MM.1S (cell line): ENCODE results near the gene EPYC.

Experiments used
- CTCF ChIP-seq: fragments of 300-600 bp; sonication (generic); IDR thresholded peaks from 2 replicates; pipeline ENCODE4 v1.5.1; 2016; ENCODE audit warnings: antibody characterized with exemption, low read length, mixed read lengths
- EZH2 ChIP-seq: fragments of 300-600 bp; sonication (generic); optimal IDR thresholded peaks from 2 replicates; pipeline ENCODE3; 2017; ENCODE audit warnings: low read depth, mild to moderate bottlenecking, antibody characterized with exemption, low read length, mixed read lengths
- EZH2phosphoT487 ChIP-seq: fragments of 300-600 bp; sonication (generic); IDR thresholded peaks from 2 replicates; pipeline ENCODE4 v1.6.1; 2018; ENCODE audit warnings: antibody characterized with exemption, low read length

- TF ChIP-seq CTCF (peak; percentile 63), EZH2 (no peak), EZH2phosphoT487 (no peak)
Observed at GRCh38 chr12:90959538-90960139, 45.1 kb downstream of the EPYC start.
